ENCODE measurements around the gene RASSF7. TPM values are rescaled to one million over a fixed set of nuclear protein-coding genes. Genes with fewer than 3 reads are reported as not detected.

RASSF7 gene
- total RNA-seq, 1 donor from 2014 or later: 38.2 TPM

- Mint-ChIP-seq H3K36me3 (ENCODE audit: insufficient read depth) (peaks cover 19% of the 10 kb centered on the region), H3K27ac (no peak overlapping the region), H3K27me3 (no peaks in the 10 kb centered on the region), H3K4me1 (ENCODE audit: low read depth) (no peaks in the 10 kb centered on the region), H3K4me3 (ENCODE audit: low read depth) (no peak overlapping the region), H3K9me3 (ENCODE audit: low read depth) (no peaks in the 10 kb centered on the region)
- no peak for DNase-seq (ENCODE audit: low spot score, unreplicated experiment)
- TF ChIP-seq CTCF (IDR thresholded peaks at IDR 0.05; ENCODE audit: unreplicated experiment): no peak
Observed at GRCh38 chr11:595400-595799, 34.6 kb downstream of the RASSF7 start.

GRCh38 chr11:596374-596773 lies 35.6 kb downstream of the RASSF7 start:
- Mint-ChIP-seq H3K9me3 (ENCODE audit: low read depth) (no peaks in the 10 kb centered on the region), H3K36me3 (ENCODE audit: insufficient read depth) (peaks cover 17% of the 10 kb centered on the region), H3K4me1 (ENCODE audit: low read depth) (no peaks in the 10 kb centered on the region), H3K27me3 (no peaks in the 10 kb centered on the region), H3K4me3 (ENCODE audit: low read depth) (no peak overlapping the region), H3K27ac (no peak overlapping the region)
- no peak for TF ChIP-seq CTCF (IDR thresholded peaks at IDR 0.05; ENCODE audit: unreplicated experiment)
- no peak for DNase-seq (ENCODE audit: low spot score, unreplicated experiment)

- peak overlapping the region; percentile 67 for H3K27ac Mint-ChIP-seq
- peaks cover 16% of the 10 kb centered on the region for H3K36me3 Mint-ChIP-seq (ENCODE audit: insufficient read depth)
- DNase-seq (ENCODE audit: low spot score, unreplicated experiment): no peak
- peak; percentile 32 for TF ChIP-seq CTCF (IDR thresholded peaks at IDR 0.05; ENCODE audit: unreplicated experiment)
- H3K4me1 Mint-ChIP-seq (ENCODE audit: low read depth): no peaks in the 10 kb centered on the region
- no peak overlapping the region for H3K4me3 Mint-ChIP-seq (ENCODE audit: low read depth)
- H3K9me3 Mint-ChIP-seq (ENCODE audit: low read depth): no peaks in the 10 kb centered on the region
- no peaks in the 10 kb centered on the region for H3K27me3 Mint-ChIP-seq
Observed at GRCh38 chr11:597166-597725, 36.5 kb downstream of the RASSF7 start.

- Mint-ChIP-seq H3K4me1 (ENCODE audit: low read depth) (no peaks in the 10 kb centered on the region), H3K27me3 (no peaks in the 10 kb centered on the region), H3K4me3 (ENCODE audit: low read depth) (no peak overlapping the region), H3K27ac (no peak overlapping the region), H3K36me3 (ENCODE audit: insufficient read depth) (peaks cover 13% of the 10 kb centered on the region), H3K9me3 (ENCODE audit: low read depth) (no peaks in the 10 kb centered on the region)
- no peak for DNase-seq (ENCODE audit: low spot score, unreplicated experiment)
- TF ChIP-seq CTCF (IDR thresholded peaks at IDR 0.05; ENCODE audit: unreplicated experiment): no peak
Observed at GRCh38 chr11:598005-598680, 37.4 kb downstream of the RASSF7 start.

GRCh38 chr11:601573-602245 lies 40.9 kb downstream of the RASSF7 start:
- H3K36me3 Mint-ChIP-seq (ENCODE audit: insufficient read depth): peaks cover 15% of the 10 kb centered on the region

More at GRCh38 chr11:601573-602245, 40.9 kb downstream of the RASSF7 start:
- DNase-seq (ENCODE audit: low spot score, unreplicated experiment): no peak
- Mint-ChIP-seq H3K27me3 (no peaks in the 10 kb centered on the region), H3K27ac (peak overlapping the region; percentile 67), H3K4me3 (ENCODE audit: low read depth) (no peak overlapping the region), H3K9me3 (ENCODE audit: low read depth) (no peaks in the 10 kb centered on the region), H3K4me1 (ENCODE audit: low read depth) (no peaks in the 10 kb centered on the region)
- TF ChIP-seq CTCF (IDR thresholded peaks at IDR 0.05; ENCODE audit: unreplicated experiment): no peak
